ENCODE data around the gene MREG. TPM values are rescaled to one million over a fixed set of nuclear protein-coding genes. Genes with fewer than 3 reads are reported as not detected.

The MREG gene
- total and polyA plus RNA-seq, 7 donors: 0.99 to 8.8 (median 1.5) TPM

DNA sequence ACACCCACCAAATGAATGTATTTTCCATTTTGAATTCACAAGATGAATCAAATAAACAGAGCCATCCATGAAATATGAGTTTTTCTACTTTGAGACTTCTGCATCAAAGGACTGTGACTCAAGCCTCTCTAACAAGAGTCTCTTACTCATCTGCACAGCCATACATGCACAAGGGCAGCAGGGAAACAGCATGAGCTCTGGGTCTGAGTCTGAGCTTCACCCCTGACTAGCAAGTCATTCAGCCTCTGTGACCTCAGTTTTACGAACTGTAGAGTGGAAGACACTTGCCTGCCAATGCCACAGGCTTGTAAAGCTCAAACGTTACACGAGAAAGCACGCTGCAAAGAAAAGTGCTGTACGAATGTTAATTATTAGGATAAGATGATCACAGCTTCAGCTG, 42.9 kb downstream of the MREG start:
- 85 to 98% methylated on average over 5 of the region's 5 CpGs for WGBS, 2 donors
- TF ChIP-seq, protein P1, sequence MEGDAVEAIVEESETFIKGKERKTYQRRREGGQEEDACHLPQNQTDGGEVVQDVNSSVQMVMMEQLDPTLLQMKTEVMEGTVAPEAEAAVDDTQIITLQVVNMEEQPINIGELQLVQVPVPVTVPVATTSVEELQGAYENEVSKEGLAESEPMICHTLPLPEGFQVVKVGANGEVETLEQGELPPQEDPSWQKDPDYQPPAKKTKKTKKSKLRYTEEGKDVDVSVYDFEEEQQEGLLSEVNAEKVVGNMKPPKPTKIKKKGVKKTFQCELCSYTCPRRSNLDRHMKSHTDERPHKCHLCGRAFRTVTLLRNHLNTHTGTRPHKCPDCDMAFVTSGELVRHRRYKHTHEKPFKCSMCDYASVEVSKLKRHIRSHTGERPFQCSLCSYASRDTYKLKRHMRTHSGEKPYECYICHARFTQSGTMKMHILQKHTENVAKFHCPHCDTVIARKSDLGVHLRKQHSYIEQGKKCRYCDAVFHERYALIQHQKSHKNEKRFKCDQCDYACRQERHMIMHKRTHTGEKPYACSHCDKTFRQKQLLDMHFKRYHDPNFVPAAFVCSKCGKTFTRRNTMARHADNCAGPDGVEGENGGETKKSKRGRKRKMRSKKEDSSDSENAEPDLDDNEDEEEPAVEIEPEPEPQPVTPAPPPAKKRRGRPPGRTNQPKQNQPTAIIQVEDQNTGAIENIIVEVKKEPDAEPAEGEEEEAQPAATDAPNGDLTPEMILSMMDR (IDR thresholded peaks at IDR 0.05): no peak
- TF ChIP-seq POLR2A (IDR thresholded peaks at IDR 0.05) (no peak), POLR2AphosphoS5 (IDR thresholded peaks at IDR 0.05) (no peak), EP300 (IDR thresholded peaks at IDR 0.05) (no peak)
- Histone ChIP-seq H3K9me3 (no peaks in the 10 kb centered on the region), H3K4me3 (no peak overlapping the region), H3K27me3 (no peaks in the 10 kb centered on the region), H3K4me1 (no peaks in the 10 kb centered on the region), H3K27ac (no peak overlapping the region), H3K36me3 (no peaks in the 10 kb centered on the region)
- intact Hi-C loops (cut with DNase I): no loop called here
- no peak for DNase-seq

DNA sequence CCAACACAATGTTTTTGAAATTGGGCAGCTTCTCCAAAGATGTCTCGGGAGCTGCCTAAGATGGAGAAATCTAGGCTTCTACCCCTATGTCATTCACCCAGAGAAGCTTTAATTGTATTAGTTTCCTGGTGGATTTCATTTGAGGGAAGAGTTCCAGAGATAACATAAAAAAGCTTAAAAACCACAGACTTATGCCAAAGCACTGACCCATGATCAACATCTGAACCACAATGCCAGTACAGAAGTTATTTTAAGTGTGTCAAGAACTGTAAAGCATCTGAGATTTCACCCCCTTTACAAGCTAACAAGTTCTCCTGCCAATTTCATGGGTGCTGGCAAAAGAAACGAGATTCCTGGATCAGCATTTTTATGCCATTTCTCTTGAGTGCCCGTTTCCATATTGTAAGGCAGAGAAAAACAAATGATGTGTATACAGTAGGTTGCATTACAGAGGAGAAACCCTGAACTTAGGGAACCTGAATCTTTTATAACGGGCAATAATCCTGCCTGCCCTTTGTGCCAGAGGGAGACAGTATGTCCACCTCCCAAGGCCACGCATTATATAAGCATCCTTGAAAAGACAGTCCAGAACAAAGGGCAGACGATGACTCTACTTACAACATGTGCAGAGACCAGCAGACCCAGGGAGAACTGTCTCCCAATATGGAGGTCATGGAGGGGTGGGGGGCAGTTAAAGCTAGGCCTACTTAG, 44.1 kb downstream of the MREG start:
- no peak for DNase-seq
- TF ChIP-seq POLR2AphosphoS5 (IDR thresholded peaks at IDR 0.05) (no peak), EP300 (IDR thresholded peaks at IDR 0.05) (no peak), POLR2A (IDR thresholded peaks at IDR 0.05) (no peak)
- TF ChIP-seq, protein P1 (IDR thresholded peaks at IDR 0.05): no peak
- Histone ChIP-seq H3K9me3 (no peaks in the 10 kb centered on the region), H3K27me3 (no peaks in the 10 kb centered on the region), H3K4me3 (no peak overlapping the region), H3K4me1 (no peaks in the 10 kb centered on the region), H3K27ac (no peak overlapping the region), H3K36me3 (no peaks in the 10 kb centered on the region)
- intact Hi-C loops (cut with DNase I): no loop called here
- 83 to 93% methylated on average over 6 of the region's 6 CpGs for WGBS, 2 donors

DNA sequence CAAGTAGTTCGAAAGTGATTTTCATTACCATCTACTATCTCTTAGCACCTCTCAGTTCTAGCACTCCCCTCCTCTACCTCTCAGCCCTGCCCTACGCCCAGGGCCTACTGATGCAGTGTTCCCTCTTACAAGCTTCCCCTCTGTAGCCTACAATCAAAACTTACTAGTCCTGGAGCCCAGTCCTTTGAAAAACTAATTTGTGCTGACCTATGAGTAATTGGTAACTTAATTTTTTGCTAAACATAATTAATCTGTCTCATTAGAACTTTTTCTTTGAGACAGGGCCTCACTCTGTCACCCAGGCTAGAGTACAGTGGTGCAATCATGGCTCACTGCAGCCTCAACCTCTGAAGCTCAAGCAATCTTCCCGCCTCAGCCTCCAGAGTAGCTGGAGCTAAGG, 44.9 kb downstream of the MREG start:
- 95 to 99% methylated on average over 3 of the region's 3 CpGs for WGBS, 2 donors
- Histone ChIP-seq H3K4me1 (no peaks in the 10 kb centered on the region), H3K27me3 (no peaks in the 10 kb centered on the region), H3K4me3 (no peak overlapping the region), H3K9me3 (no peaks in the 10 kb centered on the region), H3K27ac (no peak overlapping the region), H3K36me3 (no peaks in the 10 kb centered on the region)
- no peak for DNase-seq
- intact Hi-C loops (cut with DNase I): no loop called here
- TF ChIP-seq EP300 (IDR thresholded peaks at IDR 0.05) (no peak), POLR2AphosphoS5 (IDR thresholded peaks at IDR 0.05) (no peak), POLR2A (IDR thresholded peaks at IDR 0.05) (no peak)
- TF ChIP-seq, protein P1 (IDR thresholded peaks at IDR 0.05): no peak

DNA sequence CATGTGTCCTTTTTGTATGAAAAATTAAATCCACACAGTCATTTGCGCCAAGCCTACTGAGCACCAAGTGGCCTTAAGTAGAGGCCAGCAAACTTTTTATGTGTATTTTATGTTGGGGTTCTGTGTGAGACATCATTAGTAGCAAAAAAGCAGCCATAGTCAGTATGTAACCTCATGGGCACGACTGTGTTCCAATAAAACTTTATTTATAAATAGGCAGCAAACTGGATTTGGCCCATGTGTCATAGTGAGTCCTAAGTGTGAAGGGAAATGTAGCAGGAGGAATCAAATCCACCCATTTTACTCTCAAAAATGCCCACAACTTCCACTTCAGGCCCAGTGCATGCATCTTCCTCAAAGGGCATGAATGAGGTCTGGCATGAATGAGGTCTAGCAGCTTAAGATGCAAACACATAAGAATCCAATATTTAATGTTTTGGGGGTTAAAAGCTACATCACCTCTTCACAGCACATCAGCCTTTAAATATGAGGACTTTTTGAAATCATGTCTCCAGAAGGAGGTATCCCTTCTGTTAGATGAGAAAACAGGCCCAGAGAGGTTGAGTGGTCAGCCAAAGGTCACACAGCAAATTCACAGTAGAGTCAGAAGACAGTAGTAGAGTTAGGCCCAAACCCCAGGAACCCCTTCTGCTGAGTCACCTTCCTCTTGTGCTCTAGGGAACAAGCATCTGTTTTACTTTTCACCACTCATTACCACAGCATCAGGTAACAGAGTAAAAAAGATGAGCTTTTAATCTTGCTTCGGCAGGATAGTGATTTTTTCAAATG, 45.6 kb downstream of the MREG start:
- intact Hi-C loops (cut with DNase I): no loop called here
- no peak overlapping the region for H3K4me3 ChIP-seq
- H3K4me1 ChIP-seq: no peaks in the 10 kb centered on the region
- no peaks in the 10 kb centered on the region for H3K27me3 ChIP-seq
- H3K36me3 ChIP-seq: no peaks in the 10 kb centered on the region
- no peak overlapping the region for H3K27ac ChIP-seq
- DNase-seq: no peak
- no peak for TF ChIP-seq EP300 (IDR thresholded peaks at IDR 0.05)
- no peak for TF ChIP-seq POLR2A (IDR thresholded peaks at IDR 0.05)
- TF ChIP-seq POLR2AphosphoS5 (IDR thresholded peaks at IDR 0.05): no peak
- TF ChIP-seq, protein P1 (IDR thresholded peaks at IDR 0.05): no peak
- 80 to 87% methylated on average over 3 of the region's 3 CpGs for WGBS, 2 donors
- H3K9me3 ChIP-seq: no peaks in the 10 kb centered on the region

All from sigmoid colon (tissue), 7 donors.